ENCODE measurements around the gene KIAA0232.

DNA sequence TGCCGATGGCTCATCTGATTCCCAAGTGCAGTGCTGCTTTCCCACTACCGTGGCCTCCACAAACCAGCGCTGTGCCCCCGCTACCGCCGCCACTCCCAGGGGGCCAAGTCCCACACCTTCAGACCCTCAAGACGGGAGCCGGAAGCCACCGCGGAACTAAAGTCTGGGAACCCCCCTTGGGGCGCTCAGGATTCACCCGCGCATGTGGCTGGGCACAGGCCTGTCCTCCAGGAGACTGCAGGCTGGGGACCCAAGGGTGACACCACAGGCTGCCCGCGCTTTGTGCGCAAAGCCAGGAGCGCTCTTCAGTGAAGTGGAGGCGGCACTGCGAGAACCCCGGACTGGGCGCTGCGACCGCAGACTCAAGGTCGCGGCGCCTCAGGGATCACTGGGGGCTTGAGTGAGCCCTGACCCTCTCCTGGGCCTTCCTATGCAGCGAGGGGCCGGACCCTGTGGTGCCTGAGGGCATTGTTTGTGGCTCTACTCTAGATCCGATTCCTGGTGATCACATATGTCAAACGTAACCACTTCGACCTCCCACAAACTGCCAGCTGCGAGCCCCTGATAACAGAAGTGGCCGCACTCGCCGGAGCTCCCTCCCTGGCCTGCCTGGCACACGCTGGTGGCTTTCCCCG lies 106.7 kb downstream of the KIAA0232 start:
- TF ChIP-seq, protein P1, sequence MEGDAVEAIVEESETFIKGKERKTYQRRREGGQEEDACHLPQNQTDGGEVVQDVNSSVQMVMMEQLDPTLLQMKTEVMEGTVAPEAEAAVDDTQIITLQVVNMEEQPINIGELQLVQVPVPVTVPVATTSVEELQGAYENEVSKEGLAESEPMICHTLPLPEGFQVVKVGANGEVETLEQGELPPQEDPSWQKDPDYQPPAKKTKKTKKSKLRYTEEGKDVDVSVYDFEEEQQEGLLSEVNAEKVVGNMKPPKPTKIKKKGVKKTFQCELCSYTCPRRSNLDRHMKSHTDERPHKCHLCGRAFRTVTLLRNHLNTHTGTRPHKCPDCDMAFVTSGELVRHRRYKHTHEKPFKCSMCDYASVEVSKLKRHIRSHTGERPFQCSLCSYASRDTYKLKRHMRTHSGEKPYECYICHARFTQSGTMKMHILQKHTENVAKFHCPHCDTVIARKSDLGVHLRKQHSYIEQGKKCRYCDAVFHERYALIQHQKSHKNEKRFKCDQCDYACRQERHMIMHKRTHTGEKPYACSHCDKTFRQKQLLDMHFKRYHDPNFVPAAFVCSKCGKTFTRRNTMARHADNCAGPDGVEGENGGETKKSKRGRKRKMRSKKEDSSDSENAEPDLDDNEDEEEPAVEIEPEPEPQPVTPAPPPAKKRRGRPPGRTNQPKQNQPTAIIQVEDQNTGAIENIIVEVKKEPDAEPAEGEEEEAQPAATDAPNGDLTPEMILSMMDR (IDR thresholded peaks at IDR 0.05), result no peak
- no peak for TF ChIP-seq POLR2A (IDR thresholded peaks at IDR 0.05)
